ENCODE data around the gene PCDHA8. TPM values are rescaled to one million over a fixed set of nuclear protein-coding genes. Genes with fewer than 3 reads are reported as not detected.
"Not testable (repeated sequence)": the region's sequence is repeated elsewhere in the genome, so short reads cannot be mapped to it uniquely, and the experiment has no call there.

Gene PCDHA8
- total RNA-seq, 5 donors from 2014 or later (not counting 1 experiment from before 2014, with no cell fraction given) = not detected

GRCh38 chr5:140828362-140828737 is 12.6 kb upstream of the PCDHA8 start:
- 38% methylated on average over 7 of the region's 18 CpGs for WGBS (ENCODE audit: insufficient coverage)
- Histone ChIP-seq H3K4me3 (ENCODE audit: control insufficient read depth in 1 of 2, extremely low read depth in 1 of 2, low read length in 1 of 2) (no peak overlapping the region), H3K27ac (ENCODE audit: low read length) (no peak overlapping the region), H3K9me3 (no peaks in the 10 kb centered on the region), H3K4me1 (ENCODE audit: control insufficient read depth in 1 of 2, extremely low read depth in 1 of 2, insufficient read depth in 2 of 2, low read length in 2 of 2) (no peaks in the 10 kb centered on the region), H3K36me3 (ENCODE audit: control insufficient read depth in 2 of 2, extremely low read depth in 1 of 2, insufficient read depth in 1 of 2, low read length in 1 of 2) (no peaks in the 10 kb centered on the region), H3K27me3 (replicated peaks in 1 of 2; ENCODE audit: control insufficient read depth in 2 of 2, extremely low read depth in 1 of 2, insufficient read depth in 2 of 2, low read length in 1 of 2) (peaks cover 0 to 27% of the 10 kb centered on the region in 2 experiments)
- Mint-ChIP-seq H3K36me3 (peaks cover 11% of the 10 kb centered on the region), H3K4me1 (no peaks in the 10 kb centered on the region), H3K27ac (no peak overlapping the region), H3K4me3 (no peak overlapping the region), H3K27me3 (peaks cover 31 to 44% of the 10 kb centered on the region in 2 donors), H3K9me3 (peaks cover 8 to 27% (median 17%) of the 10 kb centered on the region in 3 donors)
- ATAC-seq (replicated peaks in 1 of 4) (no peak), DNase-seq (no peak)
- CTCF ChIA-PET = no interaction called here
- POLR2A ChIA-PET = no interaction called here

DNA sequence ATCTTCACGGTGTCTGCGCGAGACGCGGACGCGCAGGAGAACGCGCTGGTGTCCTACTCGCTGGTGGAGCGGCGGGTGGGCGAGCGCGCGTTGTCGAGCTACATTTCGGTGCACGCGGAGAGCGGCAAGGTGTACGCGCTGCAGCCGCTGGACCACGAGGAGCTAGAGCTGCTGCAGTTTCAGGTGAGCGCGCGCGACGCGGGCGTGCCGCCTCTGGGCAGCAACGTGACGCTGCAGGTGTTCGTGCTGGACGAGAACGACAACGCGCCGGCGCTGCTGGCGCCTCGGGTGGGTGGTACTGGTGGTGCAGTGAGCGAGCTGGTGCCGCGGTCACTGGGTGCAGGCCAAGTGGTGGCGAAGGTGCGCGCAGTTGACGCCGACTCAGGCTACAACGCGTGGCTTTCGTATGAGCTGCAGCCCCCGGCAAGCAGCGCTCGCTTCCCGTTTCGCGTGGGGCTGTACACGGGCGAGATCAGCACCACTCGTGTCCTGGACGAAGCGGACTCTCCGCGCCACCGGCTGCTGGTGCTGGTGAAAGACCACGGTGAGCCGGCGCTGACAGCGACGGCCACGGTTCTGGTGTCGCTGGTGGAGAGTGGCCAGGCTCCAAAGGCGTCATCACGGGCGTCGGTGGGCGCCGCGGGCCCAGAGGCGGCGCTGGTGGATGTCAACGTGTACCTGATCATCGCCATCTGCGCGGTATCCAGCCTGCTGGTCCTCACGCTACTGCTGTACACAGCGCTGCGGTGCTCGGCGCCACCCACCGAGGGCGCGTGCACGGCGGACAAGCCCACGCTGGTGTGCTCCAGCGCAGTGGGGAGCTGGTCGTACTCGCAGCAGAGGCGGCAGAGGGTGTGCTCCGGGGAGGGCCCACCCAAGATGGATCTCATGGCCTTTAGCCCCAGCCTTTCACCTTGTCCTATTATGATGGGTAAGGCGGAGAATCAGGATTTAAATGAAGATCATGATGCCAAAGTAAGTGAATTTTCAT is 11.2 kb upstream of the PCDHA8 start:
- H3K36me3 ChIP-seq (ENCODE audit: control insufficient read depth in 2 of 2, extremely low read depth in 1 of 2, insufficient read depth in 1 of 2, low read length in 1 of 2); CTCF ChIA-PET; H3K4me3 ChIP-seq (ENCODE audit: control insufficient read depth in 1 of 2, extremely low read depth in 1 of 2, low read length in 1 of 2); H3K4me1 Mint-ChIP-seq; H3K27ac ChIP-seq (ENCODE audit: low read length); H3K9me3 ChIP-seq; H3K27ac Mint-ChIP-seq; POLR2A ChIA-PET; H3K4me1 ChIP-seq (ENCODE audit: control insufficient read depth in 1 of 2, extremely low read depth in 1 of 2, insufficient read depth in 2 of 2, low read length in 2 of 2); ATAC-seq (replicated peaks in 1 of 4); DNase-seq; H3K4me3 Mint-ChIP-seq: not testable (repeated sequence)
- Mint-ChIP-seq H3K9me3 (peaks cover 8 to 31% (median 23%) of the 10 kb centered on the region in 3 donors), H3K27me3 (peaks cover 40 to 52% of the 10 kb centered on the region in 2 donors), H3K36me3 (peaks cover 11% of the 10 kb centered on the region)
- 61% methylated on average over 95 of the region's 106 CpGs for WGBS (ENCODE audit: insufficient coverage)
- H3K27me3 ChIP-seq (replicated peaks in 1 of 2; ENCODE audit: control insufficient read depth in 2 of 2, extremely low read depth in 1 of 2, insufficient read depth in 2 of 2, low read length in 1 of 2) = peaks cover 0 to 23% of the 10 kb centered on the region in 2 experiments

DNA sequence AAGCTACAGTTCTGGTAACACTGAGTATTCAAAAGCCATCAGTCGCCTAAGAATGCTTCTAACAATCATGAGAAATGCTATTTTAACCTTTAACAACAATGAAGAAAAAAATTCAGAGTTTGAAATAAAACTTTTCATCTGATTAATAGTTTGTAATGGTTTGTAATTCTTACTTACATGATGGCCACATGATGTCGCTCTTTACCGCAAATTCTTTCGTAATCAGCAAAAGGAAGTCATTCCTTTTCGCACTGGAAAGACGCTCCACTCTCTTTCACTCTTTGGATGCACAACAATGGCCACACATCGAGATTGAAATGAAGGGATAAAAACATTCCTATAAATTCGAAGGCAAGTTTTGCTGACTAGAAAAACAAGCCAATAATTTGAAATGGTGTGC is 7.0 kb upstream of the PCDHA8 start, which contains the start of gene PCDHA7:
PCDHA7 (plus strand) TSS at position 277 of the 400 bp plus-strand sequence; CDS start at position 392, 115 bp downstream.
- no peaks in the 10 kb centered on the region for H3K9me3 ChIP-seq
- ChIA-PET POLR2A (no interaction called here), CTCF (no interaction called here)
- H3K36me3 ChIP-seq (ENCODE audit: control insufficient read depth in 2 of 2, extremely low read depth in 1 of 2, insufficient read depth in 1 of 2, low read length in 1 of 2) = no peaks in the 10 kb centered on the region
- Mint-ChIP-seq H3K4me1 (peaks cover 0 to 3% (median 0%) of the 10 kb centered on the region in 3 donors), H3K9me3 (peaks cover 8 to 19% (median 15%) of the 10 kb centered on the region in 3 donors), H3K36me3 (peaks cover 4% of the 10 kb centered on the region), H3K27ac (peak within 1 kb of the TSS in 1 of 2 donors; percentile 23), H3K27me3 (peaks cover 28 to 34% of the 10 kb centered on the region in 2 donors), H3K4me3 (no peak within 1 kb of the TSS)
- no peak within 1 kb of the TSS for H3K27ac ChIP-seq (ENCODE audit: low read length)
- DNase-seq (no peak), ATAC-seq (replicated peaks in 1 of 4) (no peak)
- no CpG with 5 or more reads among the region's 8 CpGs for WGBS (ENCODE audit: insufficient coverage)
- peaks cover 0 to 21% of the 10 kb centered on the region in 2 experiments for H3K27me3 ChIP-seq (replicated peaks in 1 of 2; ENCODE audit: control insufficient read depth in 2 of 2, extremely low read depth in 1 of 2, insufficient read depth in 2 of 2, low read length in 1 of 2)
- no peaks in the 10 kb centered on the region for H3K4me1 ChIP-seq (ENCODE audit: control insufficient read depth in 1 of 2, extremely low read depth in 1 of 2, insufficient read depth in 2 of 2, low read length in 2 of 2)
- no peak within 1 kb of the TSS for H3K4me3 ChIP-seq (ENCODE audit: control insufficient read depth in 1 of 2, extremely low read depth in 1 of 2, low read length in 1 of 2)

- H3K4me3 Mint-ChIP-seq; H3K27ac Mint-ChIP-seq; H3K27ac ChIP-seq (ENCODE audit: low read length); H3K4me1 Mint-ChIP-seq; H3K36me3 ChIP-seq (ENCODE audit: control insufficient read depth in 2 of 2, extremely low read depth in 1 of 2, insufficient read depth in 1 of 2, low read length in 1 of 2); POLR2A ChIA-PET; H3K4me3 ChIP-seq (ENCODE audit: control insufficient read depth in 1 of 2, extremely low read depth in 1 of 2, low read length in 1 of 2); CTCF ChIA-PET; ATAC-seq (replicated peaks in 1 of 4); H3K9me3 ChIP-seq; H3K4me1 ChIP-seq (ENCODE audit: control insufficient read depth in 1 of 2, extremely low read depth in 1 of 2, insufficient read depth in 2 of 2, low read length in 2 of 2); DNase-seq; H3K36me3 Mint-ChIP-seq: not testable (repeated sequence)
- H3K27me3 Mint-ChIP-seq = peaks cover 30 to 37% of the 10 kb centered on the region in 2 donors
- H3K27me3 ChIP-seq (replicated peaks in 1 of 2; ENCODE audit: control insufficient read depth in 2 of 2, extremely low read depth in 1 of 2, insufficient read depth in 2 of 2, low read length in 1 of 2) = peaks cover 0 to 21% of the 10 kb centered on the region in 2 experiments
- peaks cover 8 to 19% (median 15%) of the 10 kb centered on the region in 3 donors for H3K9me3 Mint-ChIP-seq
- WGBS (ENCODE audit: insufficient coverage) = 47% methylated on average over 19 of the region's 38 CpGs
Measured at GRCh38 chr5:140834439-140835008, 6.5 kb upstream of the PCDHA8 start.

DNA sequence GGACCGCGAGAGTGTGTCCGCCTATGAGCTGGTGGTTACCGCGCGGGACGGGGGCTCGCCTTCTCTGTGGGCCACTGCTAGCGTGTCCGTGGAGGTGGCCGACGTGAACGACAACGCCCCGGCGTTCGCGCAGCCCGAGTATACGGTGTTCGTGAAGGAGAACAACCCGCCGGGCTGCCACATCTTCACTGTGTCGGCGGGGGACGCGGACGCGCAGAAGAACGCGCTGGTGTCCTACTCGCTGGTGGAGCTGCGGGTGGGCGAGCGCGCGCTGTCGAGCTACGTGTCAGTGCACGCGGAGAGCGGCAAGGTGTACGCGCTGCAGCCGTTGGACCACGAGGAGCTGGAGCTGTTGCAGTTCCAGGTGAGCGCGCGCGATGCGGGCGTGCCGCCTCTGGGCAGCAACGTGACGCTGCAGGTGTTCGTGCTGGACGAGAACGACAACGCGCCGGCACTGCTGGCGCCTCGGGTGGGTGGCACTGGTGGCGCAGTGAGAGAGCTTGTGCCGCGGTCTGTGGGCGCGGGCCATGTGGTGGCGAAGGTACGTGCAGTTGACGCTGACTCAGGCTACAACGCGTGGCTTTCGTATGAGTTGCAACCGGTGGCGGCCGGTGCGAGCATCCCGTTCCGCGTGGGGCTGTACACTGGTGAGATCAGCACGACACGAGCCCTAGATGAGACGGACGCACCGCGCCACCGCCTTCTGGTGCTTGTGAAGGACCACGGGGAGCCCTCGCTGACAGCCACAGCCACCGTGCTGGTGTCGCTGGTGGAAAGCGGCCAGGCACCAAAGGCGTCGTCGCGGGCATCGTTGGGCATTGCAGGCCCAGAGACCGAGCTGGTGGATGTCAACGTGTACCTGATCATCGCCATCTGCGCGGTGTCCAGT is 5.1 kb upstream of the PCDHA8 start:
- DNase-seq (no peak), ATAC-seq (replicated peaks in 1 of 4) (no peak)
- 63% methylated on average over 103 of the region's 103 CpGs for WGBS (ENCODE audit: insufficient coverage)
- ChIA-PET POLR2A (no interaction called here), CTCF (no interaction called here)
- Mint-ChIP-seq H3K27ac (no peak overlapping the region), H3K36me3 (peaks cover 4% of the 10 kb centered on the region), H3K9me3 (peaks cover 15 to 28% (median 17%) of the 10 kb centered on the region in 3 donors), H3K27me3 (peaks cover 38 to 41% of the 10 kb centered on the region in 2 donors), H3K4me3 (no peak overlapping the region), H3K4me1 (peaks cover 0 to 5% (median 0%) of the 10 kb centered on the region in 3 donors)
- H3K27ac ChIP-seq (ENCODE audit: low read length) = no peak overlapping the region
- H3K36me3 ChIP-seq (ENCODE audit: control insufficient read depth in 2 of 2, extremely low read depth in 1 of 2, insufficient read depth in 1 of 2, low read length in 1 of 2) = no peaks in the 10 kb centered on the region
- H3K4me3 ChIP-seq (ENCODE audit: control insufficient read depth in 1 of 2, extremely low read depth in 1 of 2, low read length in 1 of 2) = no peak overlapping the region
- H3K27me3 ChIP-seq (replicated peaks in 1 of 2; ENCODE audit: control insufficient read depth in 2 of 2, extremely low read depth in 1 of 2, insufficient read depth in 2 of 2, low read length in 1 of 2) = peaks cover 0 to 15% of the 10 kb centered on the region in 2 experiments
- H3K9me3 ChIP-seq = no peaks in the 10 kb centered on the region
- no peaks in the 10 kb centered on the region for H3K4me1 ChIP-seq (ENCODE audit: control insufficient read depth in 1 of 2, extremely low read depth in 1 of 2, insufficient read depth in 2 of 2, low read length in 2 of 2)

Measured in T-cell (primary cell).